SH-SY5Y (cell line): Measurements from ENCODE around the gene NEO1.

Experiments used
- GATA2 ChIP-seq: IDR thresholded peaks from 2 replicates; pipeline ENCODE4 v1.6.1; 2011; ENCODE audit warnings: mild to moderate bottlenecking, low read depth, low read length
- GATA3 ChIP-seq: IDR thresholded peaks from 2 replicates; pipeline ENCODE4 v1.6.1; 2011; ENCODE audit warnings: low read depth, mild to moderate bottlenecking, low read length, moderate library complexity

Gene NEO1

DNA sequence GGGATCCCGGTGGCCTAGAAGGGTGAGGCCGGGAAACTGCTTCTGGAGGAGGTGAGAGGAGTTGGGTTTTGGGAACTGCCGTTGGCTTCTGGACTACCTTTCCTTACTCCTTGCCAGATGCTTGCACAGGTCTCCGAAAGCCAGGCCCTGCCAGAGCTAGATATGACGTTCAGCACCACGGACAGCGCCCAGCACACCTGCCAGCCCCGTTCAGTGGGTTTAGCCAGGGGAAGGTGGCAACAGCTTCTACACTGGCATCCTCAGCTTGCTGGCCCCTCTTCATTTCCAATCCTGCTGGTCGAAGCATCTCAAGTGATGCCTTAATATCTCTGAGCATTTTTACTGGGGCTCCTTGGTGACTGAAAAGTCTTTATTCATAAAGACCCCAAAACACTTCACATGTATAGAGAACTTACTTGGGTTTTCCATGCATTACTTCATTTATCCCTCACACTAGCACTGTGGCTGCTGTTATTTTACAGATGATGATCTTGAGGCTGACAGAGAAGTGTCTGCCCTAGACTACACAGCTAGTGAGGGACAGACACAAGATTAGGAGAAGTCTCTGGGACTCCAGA, 294.6 kb downstream of the NEO1 start:
- TF ChIP-seq GATA2 (no peak), GATA3 (no peak)

DNA sequence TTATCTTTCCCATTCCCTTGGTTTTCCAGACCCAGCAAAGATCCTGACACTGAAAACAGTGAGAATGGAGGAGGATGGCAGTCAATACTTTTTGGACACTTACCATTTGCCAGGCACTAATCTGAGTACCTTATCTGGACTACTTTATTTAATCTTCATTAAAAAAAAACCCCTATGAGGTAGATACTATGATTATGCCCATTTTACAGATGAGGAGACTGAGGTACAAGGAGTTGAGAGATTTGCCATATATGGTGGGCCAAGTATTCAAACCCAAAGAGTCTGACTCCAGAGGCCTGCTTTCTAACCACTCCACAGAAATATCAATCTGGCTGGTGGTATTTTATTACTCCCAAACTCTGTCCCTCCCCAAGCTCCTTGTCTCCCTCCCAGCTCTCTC, 296.9 kb downstream of the NEO1 start:
- no peak for TF ChIP-seq GATA2
- TF ChIP-seq GATA3, result no peak

DNA sequence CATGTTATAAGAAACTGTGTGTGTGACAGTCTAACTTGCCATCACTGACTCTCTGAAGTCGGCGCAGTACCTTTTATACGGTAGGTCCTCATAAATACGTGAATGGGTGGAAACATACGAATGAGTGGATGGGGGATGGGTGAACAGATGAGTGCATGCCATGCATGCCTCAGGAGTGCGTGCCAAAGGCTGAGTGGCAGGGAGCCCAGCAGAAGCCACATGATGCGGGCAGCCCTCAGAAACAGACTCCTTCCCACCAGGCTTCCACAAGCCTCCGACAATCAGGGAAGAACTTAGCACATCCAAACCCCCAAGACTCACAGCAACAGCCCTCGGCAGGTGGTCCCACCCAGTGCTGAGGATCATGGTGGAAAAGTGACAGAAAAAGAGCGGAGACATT, 299.8 kb downstream of the NEO1 start:
- no peak for TF ChIP-seq GATA3
- TF ChIP-seq GATA2, result no peak

- TF ChIP-seq GATA2 (no peak), GATA3 (no peak)
These were observed 301.5 kb downstream of the NEO1 start for GRCh38 chr15:73353734-73354133.

GRCh38 chr15:73354241-73354640, 302.0 kb downstream of the NEO1 start:
- no peak for TF ChIP-seq GATA2
- no peak for TF ChIP-seq GATA3
